Liver (tissue), 9 donors: Measurements from ENCODE around the gene MAPK11. TPM values are rescaled to one million over a fixed set of nuclear protein-coding genes. Genes with fewer than 3 reads are reported as not detected.

Source experiments
- DNase-seq: peaks from one replicate; pipeline ENCODE4 v3.0.0-alpha.2; 2017; ENCODE audit warnings: low spot score
- H3K27ac ChIP-seq, 2 donors: one replicate each; pipeline ENCODE4 v1.7.0; 2013; ENCODE audit warnings: inconsistent platforms in 2 of 2, low read length in 2 of 2, control low read depth in 1 of 2, low read depth in 1 of 2, mild to moderate bottlenecking in 1 of 2
- H3K27me3 ChIP-seq, 4 donors: one replicate each; pipeline versions ENCODE4 v1.6.1 to v1.7.0; 2013; ENCODE audit warnings: low read length in 3 of 4, inconsistent platforms in 1 of 4, mild to moderate bottlenecking in 1 of 4, moderate library complexity in 1 of 4; ENCODE audit not compliant: control insufficient read depth in 4 of 4, insufficient read depth in 4 of 4
- H3K36me3 ChIP-seq, 4 donors: one replicate each; pipeline versions ENCODE4 v1.6.1 to v1.7.0; 2013; ENCODE audit warnings: low read length in 3 of 4, mild to moderate bottlenecking in 3 of 4, low read depth in 1 of 4, moderate library complexity in 1 of 4; ENCODE audit not compliant: control insufficient read depth in 4 of 4, insufficient read depth in 3 of 4
- H3K4me1 ChIP-seq, 4 donors: one replicate each; pipeline versions ENCODE4 v1.6.1 to v1.7.0; 2013; ENCODE audit warnings: low read length in 3 of 4, mild to moderate bottlenecking in 3 of 4, moderate library complexity in 1 of 4; ENCODE audit not compliant: control insufficient read depth in 4 of 4, insufficient read depth in 4 of 4
- H3K4me3 ChIP-seq, 3 donors: one replicate each; pipeline versions ENCODE4 v1.6.1 to v1.7.0; 2013; ENCODE audit warnings: low read length in 3 of 3, control low read depth in 1 of 3, low read depth in 1 of 3, mild to moderate bottlenecking in 1 of 3
- H3K9ac ChIP-seq, 2 donors: one replicate each; pipeline ENCODE4 v1.7.0; 2013; ENCODE audit warnings: low read length in 2 of 2, mild to moderate bottlenecking in 2 of 2, moderate library complexity in 2 of 2, control low read depth in 1 of 2, low read depth in 1 of 2
- H3K9me3 ChIP-seq, 4 donors: one replicate each; pipeline versions ENCODE4 v1.6.1 to v1.7.0; 2013; ENCODE audit warnings: low read length in 3 of 4; ENCODE audit not compliant: control insufficient read depth in 4 of 4
- EGR1 ChIP-seq, 2 donors: IDR thresholded peaks; 2 replicates each; pipeline ENCODE4 v1.6.1; 2016 to 2018; ENCODE audit warnings: antibody characterized with exemption in 2 of 2, low read depth in 2 of 2
- FOXA1 ChIP-seq: IDR thresholded peaks from 2 replicates; pipeline ENCODE4 v1.6.1; 2016; ENCODE audit warnings: antibody characterized with exemption
- FOXA2 ChIP-seq: IDR thresholded peaks from 2 replicates; pipeline ENCODE4 v1.6.1; 2016; ENCODE audit warnings: antibody characterized with exemption
- GABPA ChIP-seq, 2 donors: IDR thresholded peaks in 1 of 2; conservative IDR thresholded peaks in 1 of 2; 2 replicates each; pipeline ENCODE4 v1.6.1; 2016; ENCODE audit warnings: antibody characterized with exemption in 2 of 2, mild to moderate bottlenecking in 1 of 2, moderate library complexity in 1 of 2
- HNF4A ChIP-seq, 2 donors: conservative IDR thresholded peaks; 2 replicates each; pipeline ENCODE4 v1.6.1; 2016; ENCODE audit warnings: antibody characterized with exemption in 2 of 2, mild to moderate bottlenecking in 2 of 2
- HNF4G ChIP-seq: IDR thresholded peaks from 2 replicates; pipeline ENCODE4 v1.6.1; 2016; ENCODE audit warnings: antibody characterized with exemption
- JUND ChIP-seq, 2 donors: IDR thresholded peaks; 2 replicates each; pipeline ENCODE4 v1.6.1; 2016; ENCODE audit warnings: antibody characterized with exemption in 2 of 2
- NR2F2 ChIP-seq: IDR thresholded peaks from 2 replicates; pipeline ENCODE4 v1.6.1; 2016; ENCODE audit warnings: antibody characterized with exemption
- RAD21 ChIP-seq, 2 donors: IDR thresholded peaks; 2 replicates each; pipeline ENCODE4 v1.6.1; 2016; ENCODE audit warnings: antibody characterized with exemption in 2 of 2, mild to moderate bottlenecking in 2 of 2
- RXRA ChIP-seq, 2 donors: IDR thresholded peaks; 2 replicates each; pipeline ENCODE4 v1.6.1; 2017 to 2018; ENCODE audit warnings: antibody characterized with exemption in 2 of 2, mild to moderate bottlenecking in 1 of 2
- SP1 ChIP-seq: IDR thresholded peaks from 2 replicates; pipeline ENCODE4 v1.6.1; 2018; ENCODE audit warnings: antibody characterized with exemption, mild to moderate bottlenecking
- TAF1 ChIP-seq: conservative IDR thresholded peaks from 2 replicates; pipeline ENCODE4 v1.6.1; 2016; ENCODE audit warnings: antibody characterized with exemption, mild to moderate bottlenecking
- YY1 ChIP-seq: IDR thresholded peaks from 2 replicates; pipeline ENCODE4 v1.6.1; 2016; ENCODE audit warnings: antibody characterized with exemption, mild to moderate bottlenecking
- WGBS: extraction: QIAGEN DNeasy Blood & Tissue Kit; methylation state at CpG from one replicate; pipeline ENCODE4 v1.1.7; 2013; 5-methylcytosine and 5-hydroxymethylcytosine counted together
- polyA plus RNA-seq, 2 donors: library from polyadenylated mRNA; stranded (reverse) in 1 of 2; unstranded in 1 of 2; fragments of 200-250 nt in 1 of 2; fragments of >200 nt in 1 of 2; fragmentation: Nextera tagmentation in 1 of 2; extraction: Ambion mirVana in 1 of 2; gene quantifications; one replicate each; pipeline versions ENCODE4 v1.2.1 to v1.2.3, GENCODE V29; 2013 to 2015
- total RNA-seq, 2 donors: library from RNA; depleted of rRNA; stranded (reverse); fragments of >200 nt; gene quantifications; one replicate each; pipeline ENCODE4 v1.2.3, GENCODE V29; 2014
- TF ChIP-seq, protein P1 (sequence below): fragments of 150-350 bp; IDR thresholded peaks from 2 replicates; pipeline ENCODE4 v1.5.1; 2017; ENCODE audit warnings: improper control_type of control experiment, low read depth, low read length; ENCODE audit not compliant: missing input control
- TF ChIP-seq, protein P2 (sequence below): IDR thresholded peaks from 2 replicates; pipeline ENCODE4 v1.6.1; 2016; ENCODE audit warnings: antibody characterized with exemption
- TF ChIP-seq, protein P3 (sequence below): IDR thresholded peaks from 2 replicates; pipeline ENCODE4 v1.6.1; 2016; ENCODE audit warnings: antibody characterized with exemption
- TF ChIP-seq, protein P4 (sequence below): IDR thresholded peaks from 2 replicates; pipeline ENCODE4 v1.6.1; 2016; ENCODE audit warnings: antibody characterized with exemption, mild to moderate bottlenecking
- TF ChIP-seq, protein P5 (sequence below): IDR thresholded peaks from 2 replicates; pipeline ENCODE4 v1.6.1; 2016; ENCODE audit warnings: antibody characterized with exemption
- donor health status: healthy.
- donor health status: healthy.
- donor health status: healthy.
- donor health status: healthy.
- donor health status: healthy.

Gene MAPK11
- total and polyA plus RNA-seq, 4 donors = 0.65 to 2.0 (median 1.0) TPM

DNA sequence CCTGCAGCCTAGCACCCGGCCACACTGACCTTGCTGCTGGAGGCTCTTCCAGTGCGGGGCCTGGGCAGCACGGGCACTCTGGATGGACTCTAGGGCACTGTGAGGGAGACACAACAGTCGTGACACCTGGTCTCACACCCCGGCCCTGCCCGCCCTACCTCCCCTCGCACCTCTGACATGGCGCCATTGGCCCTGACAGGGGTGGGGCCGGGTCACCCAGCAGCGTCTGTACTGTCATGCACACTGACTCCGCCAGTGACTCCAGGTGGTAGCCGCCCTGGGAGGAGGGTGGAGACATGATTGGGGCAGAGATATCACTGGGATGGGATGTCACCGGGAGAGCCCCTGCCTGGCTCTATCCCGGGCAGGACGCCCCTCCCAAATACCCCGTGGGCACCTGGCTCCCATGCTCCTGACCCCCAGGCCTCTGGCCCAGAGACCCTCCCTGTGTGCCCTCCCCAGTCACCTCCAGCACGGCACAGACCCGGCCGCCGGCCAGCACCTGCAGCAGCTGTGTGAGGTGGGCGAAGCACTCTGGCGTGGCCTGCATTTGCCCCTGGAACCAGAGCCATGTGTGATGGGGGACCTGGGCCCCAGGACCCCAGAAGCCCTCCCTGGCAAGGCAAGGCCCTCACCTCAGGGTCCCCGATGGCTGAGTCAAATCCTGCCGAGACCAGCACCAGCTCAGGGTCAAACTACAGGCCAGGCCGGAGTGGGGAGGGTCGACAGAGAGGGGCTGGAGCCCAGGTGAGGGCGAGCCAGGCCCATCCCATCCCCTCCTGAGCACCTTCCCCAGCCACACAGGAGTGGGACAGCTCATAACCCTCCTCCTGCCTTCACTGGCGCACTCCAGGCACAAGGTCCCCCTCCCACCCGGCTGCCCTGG, 21.7 kb downstream of the MAPK11 start:
- no peak for DNase-seq
- Histone ChIP-seq H3K36me3 (peaks cover 0 to 4% (median 2%) of the 10 kb centered on the region in 4 donors), H3K27me3 (no peaks in the 10 kb centered on the region), H3K4me3 (no peak overlapping the region), H3K4me1 (peaks cover 10 to 63% (median 43%) of the 10 kb centered on the region in 4 donors), H3K9me3 (no peaks in the 10 kb centered on the region), H3K9ac (no peak overlapping the region), H3K27ac (no peak overlapping the region)
- WGBS = 90% methylated on average over 29 of the region's 29 CpGs
- TF ChIP-seq, protein P1, sequence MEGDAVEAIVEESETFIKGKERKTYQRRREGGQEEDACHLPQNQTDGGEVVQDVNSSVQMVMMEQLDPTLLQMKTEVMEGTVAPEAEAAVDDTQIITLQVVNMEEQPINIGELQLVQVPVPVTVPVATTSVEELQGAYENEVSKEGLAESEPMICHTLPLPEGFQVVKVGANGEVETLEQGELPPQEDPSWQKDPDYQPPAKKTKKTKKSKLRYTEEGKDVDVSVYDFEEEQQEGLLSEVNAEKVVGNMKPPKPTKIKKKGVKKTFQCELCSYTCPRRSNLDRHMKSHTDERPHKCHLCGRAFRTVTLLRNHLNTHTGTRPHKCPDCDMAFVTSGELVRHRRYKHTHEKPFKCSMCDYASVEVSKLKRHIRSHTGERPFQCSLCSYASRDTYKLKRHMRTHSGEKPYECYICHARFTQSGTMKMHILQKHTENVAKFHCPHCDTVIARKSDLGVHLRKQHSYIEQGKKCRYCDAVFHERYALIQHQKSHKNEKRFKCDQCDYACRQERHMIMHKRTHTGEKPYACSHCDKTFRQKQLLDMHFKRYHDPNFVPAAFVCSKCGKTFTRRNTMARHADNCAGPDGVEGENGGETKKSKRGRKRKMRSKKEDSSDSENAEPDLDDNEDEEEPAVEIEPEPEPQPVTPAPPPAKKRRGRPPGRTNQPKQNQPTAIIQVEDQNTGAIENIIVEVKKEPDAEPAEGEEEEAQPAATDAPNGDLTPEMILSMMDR = no peak
- TF ChIP-seq, protein P2, sequence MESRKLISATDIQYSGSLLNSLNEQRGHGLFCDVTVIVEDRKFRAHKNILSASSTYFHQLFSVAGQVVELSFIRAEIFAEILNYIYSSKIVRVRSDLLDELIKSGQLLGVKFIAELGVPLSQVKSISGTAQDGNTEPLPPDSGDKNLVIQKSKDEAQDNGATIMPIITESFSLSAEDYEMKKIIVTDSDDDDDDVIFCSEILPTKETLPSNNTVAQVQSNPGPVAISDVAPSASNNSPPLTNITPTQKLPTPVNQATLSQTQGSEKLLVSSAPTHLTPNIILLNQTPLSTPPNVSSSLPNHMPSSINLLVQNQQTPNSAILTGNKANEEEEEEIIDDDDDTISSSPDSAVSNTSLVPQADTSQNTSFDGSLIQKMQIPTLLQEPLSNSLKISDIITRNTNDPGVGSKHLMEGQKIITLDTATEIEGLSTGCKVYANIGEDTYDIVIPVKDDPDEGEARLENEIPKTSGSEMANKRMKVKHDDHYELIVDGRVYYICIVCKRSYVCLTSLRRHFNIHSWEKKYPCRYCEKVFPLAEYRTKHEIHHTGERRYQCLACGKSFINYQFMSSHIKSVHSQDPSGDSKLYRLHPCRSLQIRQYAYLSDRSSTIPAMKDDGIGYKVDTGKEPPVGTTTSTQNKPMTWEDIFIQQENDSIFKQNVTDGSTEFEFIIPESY = no peak
- TF ChIP-seq YY1 (no peak), HNF4G (no peak), TAF1 (no peak), NR2F2 (no peak), GABPA (IDR thresholded peaks at IDR 0.05 in 1 of 2, conservative IDR thresholded peaks at IDR 0.05 in 1 of 2) (no peak), EGR1 (IDR thresholded peaks at IDR 0.05; ENCODE audit: low read depth in 2 of 2) (no peak), SP1 (no peak), JUND (IDR thresholded peaks at IDR 0.05) (no peak), FOXA1 (no peak), RXRA (IDR thresholded peaks at IDR 0.05) (no peak), HNF4A (conservative IDR thresholded peaks at IDR 0.05) (no peak), FOXA2 (no peak), RAD21 (IDR thresholded peaks at IDR 0.05) (no peak)
- TF ChIP-seq, protein P3, sequence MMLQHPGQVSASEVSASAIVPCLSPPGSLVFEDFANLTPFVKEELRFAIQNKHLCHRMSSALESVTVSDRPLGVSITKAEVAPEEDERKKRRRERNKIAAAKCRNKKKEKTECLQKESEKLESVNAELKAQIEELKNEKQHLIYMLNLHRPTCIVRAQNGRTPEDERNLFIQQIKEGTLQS = no peak
- TF ChIP-seq, protein P4, sequence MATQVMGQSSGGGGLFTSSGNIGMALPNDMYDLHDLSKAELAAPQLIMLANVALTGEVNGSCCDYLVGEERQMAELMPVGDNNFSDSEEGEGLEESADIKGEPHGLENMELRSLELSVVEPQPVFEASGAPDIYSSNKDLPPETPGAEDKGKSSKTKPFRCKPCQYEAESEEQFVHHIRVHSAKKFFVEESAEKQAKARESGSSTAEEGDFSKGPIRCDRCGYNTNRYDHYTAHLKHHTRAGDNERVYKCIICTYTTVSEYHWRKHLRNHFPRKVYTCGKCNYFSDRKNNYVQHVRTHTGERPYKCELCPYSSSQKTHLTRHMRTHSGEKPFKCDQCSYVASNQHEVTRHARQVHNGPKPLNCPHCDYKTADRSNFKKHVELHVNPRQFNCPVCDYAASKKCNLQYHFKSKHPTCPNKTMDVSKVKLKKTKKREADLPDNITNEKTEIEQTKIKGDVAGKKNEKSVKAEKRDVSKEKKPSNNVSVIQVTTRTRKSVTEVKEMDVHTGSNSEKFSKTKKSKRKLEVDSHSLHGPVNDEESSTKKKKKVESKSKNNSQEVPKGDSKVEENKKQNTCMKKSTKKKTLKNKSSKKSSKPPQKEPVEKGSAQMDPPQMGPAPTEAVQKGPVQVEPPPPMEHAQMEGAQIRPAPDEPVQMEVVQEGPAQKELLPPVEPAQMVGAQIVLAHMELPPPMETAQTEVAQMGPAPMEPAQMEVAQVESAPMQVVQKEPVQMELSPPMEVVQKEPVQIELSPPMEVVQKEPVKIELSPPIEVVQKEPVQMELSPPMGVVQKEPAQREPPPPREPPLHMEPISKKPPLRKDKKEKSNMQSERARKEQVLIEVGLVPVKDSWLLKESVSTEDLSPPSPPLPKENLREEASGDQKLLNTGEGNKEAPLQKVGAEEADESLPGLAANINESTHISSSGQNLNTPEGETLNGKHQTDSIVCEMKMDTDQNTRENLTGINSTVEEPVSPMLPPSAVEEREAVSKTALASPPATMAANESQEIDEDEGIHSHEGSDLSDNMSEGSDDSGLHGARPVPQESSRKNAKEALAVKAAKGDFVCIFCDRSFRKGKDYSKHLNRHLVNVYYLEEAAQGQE = no peak
- TF ChIP-seq, protein P5, sequence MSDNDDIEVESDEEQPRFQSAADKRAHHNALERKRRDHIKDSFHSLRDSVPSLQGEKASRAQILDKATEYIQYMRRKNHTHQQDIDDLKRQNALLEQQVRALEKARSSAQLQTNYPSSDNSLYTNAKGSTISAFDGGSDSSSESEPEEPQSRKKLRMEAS = no peak
